GM12878 (cell line): Measurements from ENCODE around the gene KCNB1. TPM values are rescaled to one million over a fixed set of nuclear protein-coding genes. Genes with fewer than 3 reads are reported as not detected.

Experiments
- ATAC-seq: fragments of 200-7000 bp; cut with Tn5 transposase; 3 replicates; pipeline ENCODE4 v1.9.1; 2020; ENCODE audit warnings: mild to moderate bottlenecking, moderate library complexity
- BruUV-seq: library from RNA; stranded (reverse); fragments of 400-500 nt; replicated peaks from 2 replicates; lab custom pipeline; 2021; lab: Mats Ljungman, UMichigan
- CTCF ChIA-PET: fragments of 300-600 bp; sonication (Branson Sonifier 250); formaldehyde crosslinking; extraction: SDS; loops from one replicate; lab custom pipeline; 2021; ENCODE audit warnings: inconsistent platforms; lab: Yijun Ruan, JAX
- POLR2A ChIA-PET: fragments of 350-600 bp; formaldehyde crosslinking; extraction: SDS; loops from one replicate; lab custom pipeline; 2021; ENCODE audit warnings: inconsistent platforms; lab: Charles Lee
- RAD21 ChIA-PET: fragments of 300-600 bp; sonication (Branson Sonifier 250); formaldehyde crosslinking; loops from one replicate; lab custom pipeline; 2023; ENCODE audit warnings: antibody characterized with exemption; ENCODE audit not compliant: unreplicated experiment; lab: Charles Lee
- SMC1A ChIA-PET: fragments of 300-600 bp; sonication (Branson Sonifier 250); formaldehyde crosslinking; loops from one replicate; lab custom pipeline; 2023; ENCODE audit not compliant: unreplicated experiment, uncharacterized antibody; lab: Charles Lee
- DNase-seq: peaks from one replicate; pipeline ENCODE4 v3.0.0-alpha.2; 2011; ENCODE audit warnings: low read depth, low spot score
- FAIRE-seq: peaks from 3 replicates; lab custom pipeline; 2011; peaks lifted over from hg19 to GRCh38; lab: Jason Lieb, UNC
- H2AFZ ChIP-seq: 2 replicates; pipeline ENCODE4 v1.6.0; 2011; ENCODE audit warnings: low read depth, low read length, control low read depth; ENCODE audit not compliant: control insufficient read depth
- H3K27ac ChIP-seq: 2 replicates; pipeline ENCODE4 v1.5.1; 2011; ENCODE audit warnings: control low read depth; ENCODE audit not compliant: control insufficient read depth, insufficient read depth
- H3K27me3 ChIP-seq, 2 experiments: replicated peaks in 1 of 2; 2 replicates each; pipeline versions ENCODE4 v1.6.0 to v1.6.1; 2011; ENCODE audit warnings: low read length in 1 of 2; ENCODE audit not compliant: control insufficient read depth in 2 of 2, insufficient read depth in 2 of 2
- H3K36me3 ChIP-seq, 2 experiments: 2 replicates each; pipeline ENCODE4 v1.5.1; 2011; ENCODE audit warnings: low read length in 1 of 2; ENCODE audit not compliant: control insufficient read depth in 2 of 2, insufficient read depth in 2 of 2
- H3K4me1 ChIP-seq: 2 replicates; pipeline ENCODE4 v1.6.1; 2011; ENCODE audit warnings: mild to moderate bottlenecking, low read length, moderate library complexity, mixed read lengths; ENCODE audit not compliant: control insufficient read depth, insufficient read depth
- H3K4me2 ChIP-seq: 2 replicates; pipeline ENCODE4 v1.6.0; 2011; ENCODE audit warnings: control low read depth; ENCODE audit not compliant: control insufficient read depth, insufficient read depth
- H3K4me3 ChIP-seq: fragments of 200-600 bp; sonication (generic); 2 replicates; pipeline ENCODE4 v1.5.1; 2016
- H3K79me2 ChIP-seq: 2 replicates; pipeline ENCODE4 v1.6.0; 2011; ENCODE audit warnings: low read length; ENCODE audit not compliant: control insufficient read depth, insufficient read depth
- H3K9ac ChIP-seq: 2 replicates; pipeline ENCODE4 v1.8.0; 2011; ENCODE audit warnings: low read length, control low read depth, mixed read lengths; ENCODE audit not compliant: control insufficient read depth, insufficient read depth
- H3K9me3 ChIP-seq: replicated peaks from 3 replicates; pipeline ENCODE4 v1.5.1; 2011; ENCODE audit warnings: mild to moderate bottlenecking, low read length; ENCODE audit not compliant: control insufficient read depth, insufficient read depth
- H4K20me1 ChIP-seq: 2 replicates; pipeline ENCODE4 v1.6.0; 2011; ENCODE audit not compliant: control insufficient read depth, insufficient read depth
- PML ChIP-seq: IDR thresholded peaks from 2 replicates; pipeline ENCODE4 v1.6.1; 2012; ENCODE audit warnings: low read length, inconsistent platforms
- RAD21 ChIP-seq: IDR thresholded peaks from 2 replicates; pipeline ENCODE4 v1.6.1; 2011; ENCODE audit warnings: mild to moderate bottlenecking, low read depth, low read length, moderate library complexity; ENCODE audit not compliant: insufficient read depth
- SUZ12 ChIP-seq: fragments of 200-600 bp; sonication (generic); IDR thresholded peaks from one replicate; pipeline ENCODE4 v1.6.1; 2018; ENCODE audit warnings: antibody characterized with exemption, mild to moderate bottlenecking; ENCODE audit not compliant: unreplicated experiment
- ZNF24 ChIP-seq: fragments of 450-650 bp; IDR thresholded peaks from 2 replicates; pipeline ENCODE4 v1.6.1; 2017; ENCODE audit warnings: antibody characterized with exemption, mild to moderate bottlenecking
- WGBS: methylation state at CpG from one replicate; pipeline ENCODE4 v1.1.6; 2016; ENCODE audit warnings: low lambda C conversion rate; ENCODE audit not compliant: insufficient replicate concordance, insufficient coverage; ENCODE audit errors: missing lambda C conversion rate; 5-methylcytosine and 5-hydroxymethylcytosine counted together
- in situ Hi-C: fragments of 300-500 bp; cut with MboI; formaldehyde crosslinking; loops from 9 replicates; pipeline ENCODE4 v1.14.3; 2018; ENCODE audit warnings: mixed read lengths
- intact Hi-C: fragments of 100-400 bp; cut with micrococcal nuclease; formaldehyde crosslinking; loops from one replicate; pipeline ENCODE4 v1.14.2; 2022; ENCODE audit not compliant: unreplicated experiment
- polyA plus RNA-seq, 11 experiments: library from polyadenylated mRNA; depleted of rRNA in 4 of 11; unstranded in 6 of 11; stranded (reverse) in 5 of 11; fragments of >200 nt; fragmentation: Nextera tagmentation in 4 of 11; fragmentation: Illumina TruSeq in 1 of 11; extraction: Ambion mirVana in 4 of 11; extraction: Trizol in 1 of 11; gene quantifications; 1 replicate in 1 of 11; 2 replicates in 10 of 11; pipeline versions ENCODE4 v1.2.1 to v1.2.3, GENCODE V29; 2011 to 2016; ENCODE audit warnings: inconsistent platforms in 2 of 11, missing spikeins in 2 of 11, low read depth in 1 of 11
- total RNA-seq, 4 experiments: library from RNA; depleted of rRNA in 3 of 4; stranded (reverse); fragments of >200 nt in 3 of 4; fragmentation: Illumina TruSeq in 1 of 4; extraction: Trizol in 1 of 4; gene quantifications; 2 replicates each; pipeline versions ENCODE4 v1.2.1 to v1.2.3, GENCODE V29; 2013 to 2021
- TF ChIP-seq, protein P1 (sequence below): fragments of 450-650 bp; formaldehyde crosslinking; IDR thresholded peaks from 2 replicates; pipeline ENCODE4 v1.5.0; 2022; ENCODE audit warnings: mild to moderate bottlenecking, missing genetic modification characterization
- TF ChIP-seq, protein P2 (sequence below), 3 experiments: IDR thresholded peaks in 2 of 3; conservative IDR thresholded peaks in 1 of 3; 2 replicates each; pipeline ENCODE4 v1.5.1; 2011; ENCODE audit warnings: low read depth in 3 of 3, low read length in 3 of 3, mild to moderate bottlenecking in 3 of 3, control low read depth in 2 of 3, moderate library complexity in 2 of 3, inconsistent platforms in 1 of 3, mixed read lengths in 1 of 3; ENCODE audit not compliant: control insufficient read depth in 2 of 3, insufficient read depth in 1 of 3; ENCODE audit errors: extremely low read depth in 1 of 3

The KCNB1 gene
- total and polyA plus RNA-seq, 10 of the 15 experiments (the other 5 are each of a cell fraction or from before 2014, with no cell fraction given), result 0.02 to 0.08 (median 0.03) TPM; not detected in 7

DNA sequence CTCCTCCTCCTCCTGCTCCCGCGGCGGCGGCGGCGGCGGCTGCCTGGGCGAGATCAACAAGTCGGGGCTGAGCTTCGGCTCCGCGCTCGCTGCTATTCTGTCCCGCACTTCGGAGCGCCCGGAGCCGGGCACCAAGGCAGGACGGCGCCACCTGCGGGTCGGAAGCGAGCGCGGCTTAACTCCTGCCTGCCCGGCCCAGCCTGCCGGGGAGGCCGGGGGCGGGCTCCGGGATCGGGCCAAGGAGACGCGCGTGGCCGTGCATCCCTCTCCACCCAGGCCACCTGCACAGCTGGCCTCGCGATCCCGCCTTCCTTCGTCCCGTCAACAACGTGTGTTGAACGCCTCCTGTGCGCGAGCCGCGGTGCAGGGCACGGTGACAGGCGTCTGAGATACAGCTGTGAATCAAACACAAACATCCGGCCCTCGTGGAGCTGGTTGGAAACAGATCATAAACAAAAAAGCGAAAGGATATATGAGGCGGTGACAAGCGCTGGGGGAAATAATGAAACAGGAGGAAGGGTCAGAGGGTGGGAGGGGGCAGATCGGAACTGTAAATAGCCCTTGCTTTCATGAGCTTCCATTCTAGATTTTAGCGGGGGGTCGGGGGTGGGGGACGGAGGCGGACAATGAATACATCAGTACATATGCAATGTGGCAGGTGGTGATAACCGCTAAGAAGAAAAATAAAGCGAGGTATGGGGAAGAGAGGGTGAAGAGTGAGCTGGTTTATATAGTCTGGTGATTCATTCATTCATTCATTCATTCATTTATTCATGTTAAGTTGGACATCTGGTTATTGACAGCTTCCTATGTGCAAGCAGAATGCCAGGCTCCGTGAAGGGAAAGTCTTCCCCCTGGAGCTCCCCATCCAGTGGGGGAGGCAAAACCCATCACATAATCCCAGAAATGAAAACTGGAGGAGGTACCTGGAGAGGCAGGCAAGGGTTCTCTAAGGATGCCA lies 2.0 kb upstream of the KCNB1 start:
- peak; percentile 39; the same call in 1 of the 2 replicates for TF ChIP-seq RAD21
- TF ChIP-seq PML, result no peak
- TF ChIP-seq ZNF24, result peak; percentile 60; the same call in 1 of the 2 replicates
- peak; percentile 59 for TF ChIP-seq SUZ12
- TF ChIP-seq, protein P1, sequence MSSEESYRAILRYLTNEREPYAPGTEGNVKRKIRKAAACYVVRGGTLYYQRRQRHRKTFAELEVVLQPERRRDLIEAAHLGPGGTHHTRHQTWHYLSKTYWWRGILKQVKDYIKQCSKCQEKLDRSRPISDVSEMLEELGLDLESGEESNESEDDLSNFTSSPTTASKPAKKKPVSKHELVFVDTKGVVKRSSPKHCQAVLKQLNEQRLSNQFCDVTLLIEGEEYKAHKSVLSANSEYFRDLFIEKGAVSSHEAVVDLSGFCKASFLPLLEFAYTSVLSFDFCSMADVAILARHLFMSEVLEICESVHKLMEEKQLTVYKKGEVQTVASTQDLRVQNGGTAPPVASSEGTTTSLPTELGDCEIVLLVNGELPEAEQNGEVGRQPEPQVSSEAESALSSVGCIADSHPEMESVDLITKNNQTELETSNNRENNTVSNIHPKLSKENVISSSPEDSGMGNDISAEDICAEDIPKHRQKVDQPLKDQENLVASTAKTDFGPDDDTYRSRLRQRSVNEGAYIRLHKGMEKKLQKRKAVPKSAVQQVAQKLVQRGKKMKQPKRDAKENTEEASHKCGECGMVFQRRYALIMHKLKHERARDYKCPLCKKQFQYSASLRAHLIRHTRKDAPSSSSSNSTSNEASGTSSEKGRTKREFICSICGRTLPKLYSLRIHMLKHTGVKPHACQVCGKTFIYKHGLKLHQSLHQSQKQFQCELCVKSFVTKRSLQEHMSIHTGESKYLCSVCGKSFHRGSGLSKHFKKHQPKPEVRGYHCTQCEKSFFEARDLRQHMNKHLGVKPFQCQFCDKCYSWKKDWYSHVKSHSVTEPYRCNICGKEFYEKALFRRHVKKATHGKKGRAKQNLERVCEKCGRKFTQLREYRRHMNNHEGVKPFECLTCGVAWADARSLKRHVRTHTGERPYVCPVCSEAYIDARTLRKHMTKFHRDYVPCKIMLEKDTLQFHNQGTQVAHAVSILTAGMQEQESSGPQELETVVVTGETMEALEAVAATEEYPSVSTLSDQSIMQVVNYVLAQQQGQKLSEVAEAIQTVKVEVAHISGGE (CRISPR knock-in tag), result no peak
- TF ChIP-seq, protein P2, sequence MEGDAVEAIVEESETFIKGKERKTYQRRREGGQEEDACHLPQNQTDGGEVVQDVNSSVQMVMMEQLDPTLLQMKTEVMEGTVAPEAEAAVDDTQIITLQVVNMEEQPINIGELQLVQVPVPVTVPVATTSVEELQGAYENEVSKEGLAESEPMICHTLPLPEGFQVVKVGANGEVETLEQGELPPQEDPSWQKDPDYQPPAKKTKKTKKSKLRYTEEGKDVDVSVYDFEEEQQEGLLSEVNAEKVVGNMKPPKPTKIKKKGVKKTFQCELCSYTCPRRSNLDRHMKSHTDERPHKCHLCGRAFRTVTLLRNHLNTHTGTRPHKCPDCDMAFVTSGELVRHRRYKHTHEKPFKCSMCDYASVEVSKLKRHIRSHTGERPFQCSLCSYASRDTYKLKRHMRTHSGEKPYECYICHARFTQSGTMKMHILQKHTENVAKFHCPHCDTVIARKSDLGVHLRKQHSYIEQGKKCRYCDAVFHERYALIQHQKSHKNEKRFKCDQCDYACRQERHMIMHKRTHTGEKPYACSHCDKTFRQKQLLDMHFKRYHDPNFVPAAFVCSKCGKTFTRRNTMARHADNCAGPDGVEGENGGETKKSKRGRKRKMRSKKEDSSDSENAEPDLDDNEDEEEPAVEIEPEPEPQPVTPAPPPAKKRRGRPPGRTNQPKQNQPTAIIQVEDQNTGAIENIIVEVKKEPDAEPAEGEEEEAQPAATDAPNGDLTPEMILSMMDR (IDR thresholded peaks at IDR 0.05 in 2 of 3, conservative IDR thresholded peaks at IDR 0.05 in 1 of 3; ENCODE audit: control insufficient read depth in 2 of 3, extremely low read depth in 1 of 3, insufficient read depth in 1 of 3, low read depth in 3 of 3, low read length in 3 of 3), result peak; percentile 41 to 63 (median 61)
- CTCF ChIA-PET, result interaction anchor here (0.7 to 2.8 kb wide), 6 partner anchors 15 to 238 kb away, joined by 3 to 13 read pairs (median 4); no protein-coding TSS in a partner anchor
- H2AFZ ChIP-seq, result no peak overlapping the region
- H3K4me3 ChIP-seq, result 0 out of 2 replicates have a peak overlapping the region, but pooled peaks have one; percentile 12
- H3K79me2 ChIP-seq, result no peaks in the 10 kb centered on the region
- no peak overlapping the region for H3K27ac ChIP-seq
- H3K4me1 ChIP-seq, result no peaks in the 10 kb centered on the region
- intact Hi-C loops, result loop anchor here (1.0 kb wide), 1 partner anchor 150 kb away; no protein-coding TSS in a partner anchor
- RAD21 ChIA-PET, result interaction anchor here (1.3 kb wide), 1 partner anchor 100 kb away, joined by 3 read pairs; no protein-coding TSS in a partner anchor
- no peaks in the 10 kb centered on the region for H3K9me3 ChIP-seq
- FAIRE-seq, result no peak
- no TSS peak for BruUV-seq
- 3% methylated on average over 49 of the region's 61 CpGs for WGBS
- ATAC-seq, result peak; percentile 94
- peaks cover 7 to 8% of the 10 kb centered on the region in 2 experiments; a peak in 3 of 4 replicates for H3K27me3 ChIP-seq
- in situ Hi-C loops, result no loop called here
- H3K36me3 ChIP-seq, result no peaks in the 10 kb centered on the region
- peak overlapping the region; percentile 55; the same call in 1 of the 2 replicates for H3K4me2 ChIP-seq
- no peak overlapping the region for H3K9ac ChIP-seq
- DNase-seq, result no peak
- SMC1A ChIA-PET, result interaction anchor here (2.0 kb wide), 1 partner anchor 150 kb away, joined by 5 read pairs; no protein-coding TSS in a partner anchor
- POLR2A ChIA-PET, result no interaction called here
- no peaks in the 10 kb centered on the region for H4K20me1 ChIP-seq
